Measurements from ENCODE around the gene ARHGDIA.
"Not testable (repeated sequence)": the region's sequence is repeated elsewhere in the genome, so short reads cannot be mapped to it uniquely, and the experiment has no call there.

ARHGDIA gene

GRCh38 chr17:81870981-81871386 is at the start of gene ARHGDIA:
ARHGDIA (minus strand) TSS chr17:81871337; CDS start chr17:81869930, 1,407 bp downstream.
- DNase-seq, result no peak

GRCh38 chr17:81918832-81919545 is 47.9 kb upstream of the ARHGDIA start:
- DNase-seq, result no peak

- not testable (repeated sequence) for DNase-seq
Observed at GRCh38 chr17:81918333-81918669, 47.2 kb upstream of the ARHGDIA start.

GRCh38 chr17:81917565-81918332 is 46.6 kb upstream of the ARHGDIA start, which contains the start of gene SIRT7:
SIRT7 (minus strand) TSS chr17:81918176; CDS start chr17:81918131, 45 bp downstream.
- peak; percentile 81 for DNase-seq

- no peak for DNase-seq
Observed at GRCh38 chr17:81916234-81917001, 45.3 kb upstream of the ARHGDIA start.

- no peak for DNase-seq
Observed at GRCh38 chr17:81915331-81915730, 44.2 kb upstream of the ARHGDIA start.

- DNase-seq, result no peak
Observed at GRCh38 chr17:81914103-81914850, 43.1 kb upstream of the ARHGDIA start.

GRCh38 chr17:81913394-81914102 is 42.4 kb upstream of the ARHGDIA start:
- DNase-seq, result no peak

- DNase-seq, result no peak
Observed at GRCh38 chr17:81912441-81913309, 41.5 kb upstream of the ARHGDIA start.

GRCh38 chr17:81911969-81912368 is 40.8 kb upstream of the ARHGDIA start:
- no peak for DNase-seq

GRCh38 chr17:81911277-81911961 is 40.3 kb upstream of the ARHGDIA start, which contains the start of gene PCYT2:
PCYT2 (minus strand) TSS chr17:81911399; CDS start chr17:81911355, 44 bp downstream.
- DNase-seq, result peak; percentile 93

GRCh38 chr17:81910840-81911276 is 39.7 kb upstream of the ARHGDIA start:
- DNase-seq, result no peak

GRCh38 chr17:81909966-81910839 is 39.1 kb upstream of the ARHGDIA start:
- DNase-seq, result no peak

- no peak for DNase-seq
Observed at GRCh38 chr17:81909231-81909630, 38.1 kb upstream of the ARHGDIA start.

GRCh38 chr17:81908793-81909192 is 37.7 kb upstream of the ARHGDIA start:
- no peak for DNase-seq

GRCh38 chr17:81907219-81908145 is 36.3 kb upstream of the ARHGDIA start:
- no peak for DNase-seq

- DNase-seq, result no peak
Observed at GRCh38 chr17:81906476-81907218, 35.5 kb upstream of the ARHGDIA start.
